Hindlimb muscle (tissue), 1 donor: ENCODE data around the gene MAGEC3. TPM values are rescaled to one million over a fixed set of nuclear protein-coding genes. Genes with fewer than 3 reads are reported as not detected.

Source experiments
- DNase-seq: peaks from one replicate; pipeline ENCODE4 v3.0.0-alpha.2; 2013
- polyA plus RNA-seq: library from polyadenylated mRNA; unstranded; fragments of 120-200 nt; gene quantifications from one replicate; pipeline ENCODE4 v1.2.1, GENCODE V29; 2013; ENCODE audit not compliant: insufficient read length

The MAGEC3 gene
- polyA plus RNA-seq, 1 donor: 0.66 TPM

DNA sequence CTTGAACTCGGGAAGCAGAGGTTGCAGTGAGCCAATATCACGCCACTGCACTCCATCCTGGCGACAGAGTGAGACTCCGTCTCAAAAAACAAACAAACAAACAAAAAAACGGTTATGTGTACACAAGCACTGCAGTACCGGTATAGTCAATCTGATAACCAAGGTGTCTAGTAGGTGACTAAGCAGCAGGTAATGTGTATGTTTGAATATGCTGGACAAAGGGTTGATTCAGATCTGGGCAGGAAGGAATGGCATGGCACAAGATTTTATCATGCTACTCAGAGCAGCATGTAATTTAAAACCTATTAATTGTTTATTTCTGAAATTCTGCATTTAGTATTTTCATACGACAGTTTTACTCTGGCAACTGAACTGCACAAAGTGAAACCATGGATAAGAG is 107.3 kb downstream of the MAGEC3 start:
- no peak for DNase-seq

- no peak for DNase-seq
These were observed 109.2 kb downstream of the MAGEC3 start for GRCh38 chrX:141947350-141947749.

Other genes with a start within 250 kb of the MAGEC3 start
- gene SPANXA2, start 248.6 kb upstream of the MAGEC3 start, polyA plus RNA-seq: not detected
- gene SPANXD, start 139.6 kb upstream of the MAGEC3 start, polyA plus RNA-seq: not detected
- 0.06 TPM for gene MAGEC1, start 65.6 kb downstream of the MAGEC3 start, polyA plus RNA-seq